K562 (cell line): ENCODE data around the gene DHRS12. TPM values are rescaled to one million over a fixed set of nuclear protein-coding genes. Genes with fewer than 3 reads are reported as not detected.
A peak's percentile ranks its signal among the peaks of the same experiment; 100 is the strongest.

ENCODE experiments used
- CBFA2T2 ChIP-seq: fragments of 450-650 bp; conservative IDR thresholded peaks from 2 replicates; pipeline ENCODE4 v1.6.1; 2017; ENCODE audit warnings: mild to moderate bottlenecking
- CHD2 ChIP-seq: IDR thresholded peaks from 2 replicates; pipeline ENCODE4 v1.6.1; 2011; ENCODE audit warnings: low read depth, low read length
- FOXM1 ChIP-seq, 2 experiments: fragments of 450-650 bp in 1 of 2; sonication (generic) in 1 of 2; formaldehyde crosslinking in 1 of 2; IDR thresholded peaks; 2 replicates each; pipeline versions ENCODE4 v1.6.1 to v1.9.0; 2017 to 2022; ENCODE audit warnings: low read depth in 2 of 2, mild to moderate bottlenecking in 2 of 2, missing genetic modification reagents in 1 of 2, moderate library complexity in 1 of 2
- HDAC1 ChIP-seq, 2 experiments: fragments of 450-650 bp; IDR thresholded peaks; 2 replicates each; pipeline ENCODE4 v1.6.1; 2016 to 2017; ENCODE audit warnings: inconsistent platforms in 1 of 2, mild to moderate bottlenecking in 1 of 2, moderate library complexity in 1 of 2
- MBD2 ChIP-seq: sonication (generic); IDR thresholded peaks from 2 replicates; pipeline ENCODE4 v1.6.1; 2016; ENCODE audit warnings: low read depth, borderline replicate concordance
- MCM3 ChIP-seq: fragments of 450-650 bp; IDR thresholded peaks from 2 replicates; pipeline ENCODE4 v1.6.1; 2016
- PRMT5 ChIP-seq: sonication (generic); formaldehyde crosslinking; IDR thresholded peaks from 2 replicates; pipeline ENCODE4 v1.5.0; 2020; ENCODE audit warnings: missing genetic modification reagents
- RFX7 ChIP-seq: fragments of 250-450 bp; sonication (Bioruptor Pico); IDR thresholded peaks from 2 replicates; pipeline ENCODE4 v1.5.1; 2021; ENCODE audit warnings: mild to moderate bottlenecking
- SMAD4 ChIP-seq: fragments of 250-450 bp; sonication (Bioruptor Pico); conservative IDR thresholded peaks from 2 replicates; pipeline ENCODE4 v1.8.0; 2021; ENCODE audit warnings: inconsistent platforms, mild to moderate bottlenecking, moderate library complexity
- SP1 ChIP-seq: sonication (generic); formaldehyde crosslinking; IDR thresholded peaks from 2 replicates; pipeline ENCODE4 v1.8.1; 2022; ENCODE audit warnings: mild to moderate bottlenecking, missing genetic modification reagents
- STAT5A ChIP-seq: IDR thresholded peaks from 2 replicates; pipeline ENCODE4 v1.6.1; 2012; ENCODE audit warnings: low read length, inconsistent platforms, borderline replicate concordance
- polyA plus RNA-seq, 8 experiments: library from polyadenylated mRNA; depleted of rRNA in 4 of 8; stranded (reverse) in 5 of 8; unstranded in 3 of 8; fragments of >200 nt; fragmentation: Nextera tagmentation in 2 of 8; fragmentation: Illumina TruSeq in 1 of 8; extraction: Ambion mirVana in 2 of 8; extraction: Trizol in 1 of 8; gene quantifications; 2 replicates each; pipeline versions ENCODE4 v1.2.1 to v1.2.3, GENCODE V29; 2011 to 2014; ENCODE audit warnings: inconsistent platforms in 1 of 8, missing spikeins in 1 of 8
- total RNA-seq, 7 experiments: library from RNA; depleted of rRNA in 6 of 7; stranded (reverse); fragments of >200 nt in 6 of 7; fragmentation: Illumina TruSeq in 2 of 7; extraction: Trizol in 2 of 7; gene quantifications; 2 replicates each; pipeline versions ENCODE4 v1.2.1 to v1.2.3, GENCODE V29; 2011 to 2021; ENCODE audit warnings: low replicate concordance in 1 of 7
- TF ChIP-seq, protein P1 (sequence below): fragments of 250-450 bp; sonication (Bioruptor Pico); IDR thresholded peaks from 2 replicates; pipeline ENCODE4 v1.8.0; 2021; ENCODE audit warnings: moderate library complexity, mild to moderate bottlenecking, inconsistent platforms
- TF ChIP-seq, protein P2 (sequence below): fragments of 150-350 bp; IDR thresholded peaks from 2 replicates; pipeline ENCODE4 v1.6.1; 2014; ENCODE audit warnings: low read depth, mild to moderate bottlenecking, low read length, borderline replicate concordance
- TF ChIP-seq, protein P3 (sequence below): fragments of 450-650 bp; IDR thresholded peaks from 2 replicates; pipeline ENCODE4 v1.6.1; 2016; ENCODE audit warnings: low read depth, mild to moderate bottlenecking, moderate library complexity
- TF ChIP-seq, protein P4 (sequence below): fragments of 450-650 bp; IDR thresholded peaks from 2 replicates; pipeline ENCODE4 v1.7.0; 2016; ENCODE audit warnings: borderline replicate concordance
- TF ChIP-seq, protein P5 (sequence below): sonication (generic); formaldehyde crosslinking; IDR thresholded peaks from 2 replicates; pipeline ENCODE4 v1.8.0; 2023; ENCODE audit warnings: mild to moderate bottlenecking, missing genetic modification reagents

Gene DHRS12
- total and polyA plus RNA-seq, 9 of the 15 experiments (the other 6 are each of a cell fraction or from before 2014, with no cell fraction given): 0.62 to 2.7 (median 0.98) TPM

DNA sequence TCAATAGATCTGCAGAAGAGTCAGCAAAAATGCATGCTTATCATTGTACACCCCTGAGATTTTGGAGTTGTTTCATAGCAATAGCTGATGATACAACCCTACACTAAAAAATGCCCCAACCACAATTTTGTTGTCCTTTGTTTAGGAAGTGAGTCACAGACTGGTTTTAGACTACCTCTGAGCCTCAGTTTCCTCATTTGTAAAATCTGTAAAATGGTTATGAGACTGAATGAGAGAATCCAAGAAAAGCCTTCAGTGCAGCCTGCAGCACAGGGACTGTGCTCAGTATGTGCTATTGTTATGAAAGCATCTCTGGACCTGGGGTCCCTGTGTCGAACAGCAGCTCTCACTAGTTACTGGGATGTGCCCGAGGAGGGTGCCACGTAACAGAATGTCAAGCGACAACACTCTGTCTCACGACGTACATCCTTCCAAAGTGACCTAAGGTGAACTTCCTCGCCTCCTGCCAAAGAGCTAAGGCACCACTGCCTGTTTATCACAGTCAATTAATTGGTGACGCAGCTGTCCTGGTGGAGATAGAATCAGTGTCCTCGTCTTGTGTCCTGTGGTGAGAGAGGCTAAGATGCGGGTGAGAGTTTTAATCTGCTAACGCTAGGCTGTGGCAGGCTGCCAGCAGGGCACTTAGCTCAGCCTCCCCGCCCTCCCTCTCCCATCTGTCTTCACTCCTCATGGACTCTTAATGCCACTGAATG is 18.1 kb downstream of the DHRS12 start (continued):
- TF ChIP-seq, protein P1, sequence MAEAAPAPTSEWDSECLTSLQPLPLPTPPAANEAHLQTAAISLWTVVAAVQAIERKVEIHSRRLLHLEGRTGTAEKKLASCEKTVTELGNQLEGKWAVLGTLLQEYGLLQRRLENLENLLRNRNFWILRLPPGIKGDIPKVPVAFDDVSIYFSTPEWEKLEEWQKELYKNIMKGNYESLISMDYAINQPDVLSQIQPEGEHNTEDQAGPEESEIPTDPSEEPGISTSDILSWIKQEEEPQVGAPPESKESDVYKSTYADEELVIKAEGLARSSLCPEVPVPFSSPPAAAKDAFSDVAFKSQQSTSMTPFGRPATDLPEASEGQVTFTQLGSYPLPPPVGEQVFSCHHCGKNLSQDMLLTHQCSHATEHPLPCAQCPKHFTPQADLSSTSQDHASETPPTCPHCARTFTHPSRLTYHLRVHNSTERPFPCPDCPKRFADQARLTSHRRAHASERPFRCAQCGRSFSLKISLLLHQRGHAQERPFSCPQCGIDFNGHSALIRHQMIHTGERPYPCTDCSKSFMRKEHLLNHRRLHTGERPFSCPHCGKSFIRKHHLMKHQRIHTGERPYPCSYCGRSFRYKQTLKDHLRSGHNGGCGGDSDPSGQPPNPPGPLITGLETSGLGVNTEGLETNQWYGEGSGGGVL: no peak
- TF ChIP-seq, protein P2, sequence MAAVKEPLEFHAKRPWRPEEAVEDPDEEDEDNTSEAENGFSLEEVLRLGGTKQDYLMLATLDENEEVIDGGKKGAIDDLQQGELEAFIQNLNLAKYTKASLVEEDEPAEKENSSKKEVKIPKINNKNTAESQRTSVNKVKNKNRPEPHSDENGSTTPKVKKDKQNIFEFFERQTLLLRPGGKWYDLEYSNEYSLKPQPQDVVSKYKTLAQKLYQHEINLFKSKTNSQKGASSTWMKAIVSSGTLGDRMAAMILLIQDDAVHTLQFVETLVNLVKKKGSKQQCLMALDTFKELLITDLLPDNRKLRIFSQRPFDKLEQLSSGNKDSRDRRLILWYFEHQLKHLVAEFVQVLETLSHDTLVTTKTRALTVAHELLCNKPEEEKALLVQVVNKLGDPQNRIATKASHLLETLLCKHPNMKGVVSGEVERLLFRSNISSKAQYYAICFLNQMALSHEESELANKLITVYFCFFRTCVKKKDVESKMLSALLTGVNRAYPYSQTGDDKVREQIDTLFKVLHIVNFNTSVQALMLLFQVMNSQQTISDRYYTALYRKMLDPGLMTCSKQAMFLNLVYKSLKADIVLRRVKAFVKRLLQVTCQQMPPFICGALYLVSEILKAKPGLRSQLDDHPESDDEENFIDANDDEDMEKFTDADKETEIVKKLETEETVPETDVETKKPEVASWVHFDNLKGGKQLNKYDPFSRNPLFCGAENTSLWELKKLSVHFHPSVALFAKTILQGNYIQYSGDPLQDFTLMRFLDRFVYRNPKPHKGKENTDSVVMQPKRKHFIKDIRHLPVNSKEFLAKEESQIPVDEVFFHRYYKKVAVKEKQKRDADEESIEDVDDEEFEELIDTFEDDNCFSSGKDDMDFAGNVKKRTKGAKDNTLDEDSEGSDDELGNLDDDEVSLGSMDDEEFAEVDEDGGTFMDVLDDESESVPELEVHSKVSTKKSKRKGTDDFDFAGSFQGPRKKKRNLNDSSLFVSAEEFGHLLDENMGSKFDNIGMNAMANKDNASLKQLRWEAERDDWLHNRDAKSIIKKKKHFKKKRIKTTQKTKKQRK: no peak
- no peak for TF ChIP-seq RFX7
- peak; percentile 75 for TF ChIP-seq CBFA2T2
- peak; percentile 60 for TF ChIP-seq STAT5A
- TF ChIP-seq CHD2: no peak
- TF ChIP-seq PRMT5: no peak
- TF ChIP-seq MCM3: no peak
- TF ChIP-seq, protein P3, sequence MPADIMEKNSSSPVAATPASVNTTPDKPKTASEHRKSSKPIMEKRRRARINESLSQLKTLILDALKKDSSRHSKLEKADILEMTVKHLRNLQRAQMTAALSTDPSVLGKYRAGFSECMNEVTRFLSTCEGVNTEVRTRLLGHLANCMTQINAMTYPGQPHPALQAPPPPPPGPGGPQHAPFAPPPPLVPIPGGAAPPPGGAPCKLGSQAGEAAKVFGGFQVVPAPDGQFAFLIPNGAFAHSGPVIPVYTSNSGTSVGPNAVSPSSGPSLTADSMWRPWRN: peak; percentile 83
- TF ChIP-seq, protein P4, sequence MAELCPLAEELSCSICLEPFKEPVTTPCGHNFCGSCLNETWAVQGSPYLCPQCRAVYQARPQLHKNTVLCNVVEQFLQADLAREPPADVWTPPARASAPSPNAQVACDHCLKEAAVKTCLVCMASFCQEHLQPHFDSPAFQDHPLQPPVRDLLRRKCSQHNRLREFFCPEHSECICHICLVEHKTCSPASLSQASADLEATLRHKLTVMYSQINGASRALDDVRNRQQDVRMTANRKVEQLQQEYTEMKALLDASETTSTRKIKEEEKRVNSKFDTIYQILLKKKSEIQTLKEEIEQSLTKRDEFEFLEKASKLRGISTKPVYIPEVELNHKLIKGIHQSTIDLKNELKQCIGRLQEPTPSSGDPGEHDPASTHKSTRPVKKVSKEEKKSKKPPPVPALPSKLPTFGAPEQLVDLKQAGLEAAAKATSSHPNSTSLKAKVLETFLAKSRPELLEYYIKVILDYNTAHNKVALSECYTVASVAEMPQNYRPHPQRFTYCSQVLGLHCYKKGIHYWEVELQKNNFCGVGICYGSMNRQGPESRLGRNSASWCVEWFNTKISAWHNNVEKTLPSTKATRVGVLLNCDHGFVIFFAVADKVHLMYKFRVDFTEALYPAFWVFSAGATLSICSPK: no peak
- peak in 1 of 2 experiments; percentile 77; a peak in 1 of 4 replicates for TF ChIP-seq HDAC1 (IDR thresholded peaks at IDR 0.05)
- TF ChIP-seq, protein P5, sequence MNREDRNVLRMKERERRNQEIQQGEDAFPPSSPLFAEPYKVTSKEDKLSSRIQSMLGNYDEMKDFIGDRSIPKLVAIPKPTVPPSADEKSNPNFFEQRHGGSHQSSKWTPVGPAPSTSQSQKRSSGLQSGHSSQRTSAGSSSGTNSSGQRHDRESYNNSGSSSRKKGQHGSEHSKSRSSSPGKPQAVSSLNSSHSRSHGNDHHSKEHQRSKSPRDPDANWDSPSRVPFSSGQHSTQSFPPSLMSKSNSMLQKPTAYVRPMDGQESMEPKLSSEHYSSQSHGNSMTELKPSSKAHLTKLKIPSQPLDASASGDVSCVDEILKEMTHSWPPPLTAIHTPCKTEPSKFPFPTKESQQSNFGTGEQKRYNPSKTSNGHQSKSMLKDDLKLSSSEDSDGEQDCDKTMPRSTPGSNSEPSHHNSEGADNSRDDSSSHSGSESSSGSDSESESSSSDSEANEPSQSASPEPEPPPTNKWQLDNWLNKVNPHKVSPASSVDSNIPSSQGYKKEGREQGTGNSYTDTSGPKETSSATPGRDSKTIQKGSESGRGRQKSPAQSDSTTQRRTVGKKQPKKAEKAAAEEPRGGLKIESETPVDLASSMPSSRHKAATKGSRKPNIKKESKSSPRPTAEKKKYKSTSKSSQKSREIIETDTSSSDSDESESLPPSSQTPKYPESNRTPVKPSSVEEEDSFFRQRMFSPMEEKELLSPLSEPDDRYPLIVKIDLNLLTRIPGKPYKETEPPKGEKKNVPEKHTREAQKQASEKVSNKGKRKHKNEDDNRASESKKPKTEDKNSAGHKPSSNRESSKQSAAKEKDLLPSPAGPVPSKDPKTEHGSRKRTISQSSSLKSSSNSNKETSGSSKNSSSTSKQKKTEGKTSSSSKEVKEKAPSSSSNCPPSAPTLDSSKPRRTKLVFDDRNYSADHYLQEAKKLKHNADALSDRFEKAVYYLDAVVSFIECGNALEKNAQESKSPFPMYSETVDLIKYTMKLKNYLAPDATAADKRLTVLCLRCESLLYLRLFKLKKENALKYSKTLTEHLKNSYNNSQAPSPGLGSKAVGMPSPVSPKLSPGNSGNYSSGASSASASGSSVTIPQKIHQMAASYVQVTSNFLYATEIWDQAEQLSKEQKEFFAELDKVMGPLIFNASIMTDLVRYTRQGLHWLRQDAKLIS (CRISPR knock-in tag): no peak
- TF ChIP-seq MBD2: no peak
- no peak for TF ChIP-seq SMAD4 (CRISPR knock-in tag)
- TF ChIP-seq SP1: 0 out of 2 replicates have a peak, but pooled peaks have one; percentile 34
- no peak for TF ChIP-seq FOXM1 (IDR thresholded peaks at IDR 0.05; ENCODE audit: low read depth)
- TF ChIP-seq FOXM1 (CRISPR knock-in tag; IDR thresholded peaks at IDR 0.05; ENCODE audit: low read depth): no peak
